Retinal pigment epithelial cell (primary cell): ENCODE results near the gene TSPAN17.

Source experiments
- DNase-seq: peaks from one replicate; pipeline ENCODE4 v3.0.0-alpha.2; 2010; ENCODE audit warnings: low read depth
- H3K4me3 ChIP-seq: 2 replicates; pipeline ENCODE4 v1.5.1; 2011; ENCODE audit warnings: mild to moderate bottlenecking, low read length, control low read depth, moderate library complexity
- TF ChIP-seq, protein P1 (sequence below): conservative IDR thresholded peaks from 2 replicates; pipeline ENCODE4 v1.5.1; 2011; ENCODE audit warnings: low read depth, low read length, control low read depth, inconsistent platforms

TSPAN17 gene

DNA sequence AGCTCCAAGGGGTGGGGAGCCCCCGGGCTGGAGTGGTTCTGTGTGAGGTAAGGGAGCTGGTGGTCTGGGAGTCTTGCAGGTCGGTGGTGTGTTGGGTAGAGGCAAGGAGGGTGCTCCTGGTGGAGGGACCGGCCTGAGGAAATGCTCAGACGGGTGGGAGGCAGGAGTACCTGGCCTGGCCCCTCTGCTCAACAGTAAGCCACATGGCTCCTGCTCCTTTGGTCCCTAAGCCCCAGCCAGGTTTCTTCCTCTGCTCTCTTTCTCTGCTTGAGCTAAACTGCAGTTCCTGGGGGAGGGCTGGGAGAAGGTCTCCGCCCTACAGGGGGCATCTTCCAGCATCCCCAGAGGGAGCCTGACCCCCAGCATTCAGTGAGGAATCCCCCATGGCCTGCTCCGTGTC lies 17.2 kb downstream of the TSPAN17 start:
- no peak overlapping the region for H3K4me3 ChIP-seq
- TF ChIP-seq, protein P1, sequence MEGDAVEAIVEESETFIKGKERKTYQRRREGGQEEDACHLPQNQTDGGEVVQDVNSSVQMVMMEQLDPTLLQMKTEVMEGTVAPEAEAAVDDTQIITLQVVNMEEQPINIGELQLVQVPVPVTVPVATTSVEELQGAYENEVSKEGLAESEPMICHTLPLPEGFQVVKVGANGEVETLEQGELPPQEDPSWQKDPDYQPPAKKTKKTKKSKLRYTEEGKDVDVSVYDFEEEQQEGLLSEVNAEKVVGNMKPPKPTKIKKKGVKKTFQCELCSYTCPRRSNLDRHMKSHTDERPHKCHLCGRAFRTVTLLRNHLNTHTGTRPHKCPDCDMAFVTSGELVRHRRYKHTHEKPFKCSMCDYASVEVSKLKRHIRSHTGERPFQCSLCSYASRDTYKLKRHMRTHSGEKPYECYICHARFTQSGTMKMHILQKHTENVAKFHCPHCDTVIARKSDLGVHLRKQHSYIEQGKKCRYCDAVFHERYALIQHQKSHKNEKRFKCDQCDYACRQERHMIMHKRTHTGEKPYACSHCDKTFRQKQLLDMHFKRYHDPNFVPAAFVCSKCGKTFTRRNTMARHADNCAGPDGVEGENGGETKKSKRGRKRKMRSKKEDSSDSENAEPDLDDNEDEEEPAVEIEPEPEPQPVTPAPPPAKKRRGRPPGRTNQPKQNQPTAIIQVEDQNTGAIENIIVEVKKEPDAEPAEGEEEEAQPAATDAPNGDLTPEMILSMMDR: no peak
- DNase-seq: no peak

DNA sequence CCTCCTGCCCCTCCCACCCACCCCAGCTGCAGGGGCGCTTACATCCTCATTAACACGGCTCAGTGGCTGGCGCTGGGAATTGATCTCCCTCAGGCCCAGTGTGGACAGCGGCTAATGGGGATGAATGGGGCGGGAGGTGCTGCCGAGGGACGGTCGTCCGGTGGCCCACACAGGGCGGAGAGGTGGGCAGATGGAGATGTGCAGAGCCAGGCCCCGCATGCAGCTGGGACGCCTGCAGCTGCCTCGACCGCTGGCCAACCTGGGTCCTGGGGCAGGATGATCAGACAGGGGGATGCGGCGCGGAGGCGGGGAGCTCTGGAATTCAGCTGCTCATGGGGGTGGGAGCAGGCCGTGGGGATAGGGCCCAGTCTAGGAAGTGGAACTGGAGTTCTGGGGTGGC lies 17.6 kb downstream of the TSPAN17 start:
- H3K4me3 ChIP-seq: no peak overlapping the region
- TF ChIP-seq, protein P1: no peak
- no peak for DNase-seq

DNA sequence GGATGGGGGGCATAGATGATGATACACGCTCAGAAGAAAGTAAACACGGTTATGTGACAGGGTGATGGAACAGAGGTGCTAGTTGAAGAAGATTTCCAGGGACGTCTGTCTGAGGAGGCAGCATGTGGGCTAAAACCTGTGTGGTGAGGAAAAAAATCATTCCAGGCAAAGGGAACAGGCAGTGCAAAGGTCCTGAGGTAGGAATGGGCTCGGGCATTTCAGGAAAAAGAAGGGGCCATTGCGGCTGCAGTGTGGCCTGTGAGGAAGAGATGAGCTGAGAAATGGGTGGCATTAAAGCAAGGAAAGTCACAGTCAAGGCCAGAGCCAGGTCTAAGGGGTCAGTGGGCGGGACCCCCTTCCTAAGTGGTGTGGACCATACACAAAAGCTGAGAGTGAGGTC lies 18.2 kb downstream of the TSPAN17 start:
- TF ChIP-seq, protein P1: no peak
- H3K4me3 ChIP-seq: no peak overlapping the region

DNA sequence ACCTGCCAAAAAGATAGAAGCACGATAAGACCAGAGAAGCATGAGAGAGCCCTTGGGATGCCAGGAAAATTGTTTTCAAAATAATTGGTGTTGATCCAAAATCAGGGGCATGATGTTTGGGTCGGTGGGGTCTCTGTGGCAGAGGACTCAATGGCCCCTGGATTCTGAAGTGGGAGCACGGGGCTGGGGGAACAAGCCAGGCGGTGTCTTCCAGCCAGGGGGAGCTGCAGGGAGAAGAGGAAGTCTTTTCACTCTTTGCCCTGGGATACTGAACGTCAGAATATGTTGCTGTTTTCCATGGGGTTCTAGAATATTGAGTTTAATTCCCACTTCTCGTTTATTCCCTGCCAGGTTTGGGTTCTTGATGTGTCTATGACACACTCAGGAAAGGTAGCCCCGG lies 20.4 kb downstream of the TSPAN17 start:
- no peak overlapping the region for H3K4me3 ChIP-seq
- no peak for DNase-seq
- TF ChIP-seq, protein P1: no peak

More for the DNA sequence above, 18.2 kb downstream of the TSPAN17 start:
- no peak for DNase-seq

DNA sequence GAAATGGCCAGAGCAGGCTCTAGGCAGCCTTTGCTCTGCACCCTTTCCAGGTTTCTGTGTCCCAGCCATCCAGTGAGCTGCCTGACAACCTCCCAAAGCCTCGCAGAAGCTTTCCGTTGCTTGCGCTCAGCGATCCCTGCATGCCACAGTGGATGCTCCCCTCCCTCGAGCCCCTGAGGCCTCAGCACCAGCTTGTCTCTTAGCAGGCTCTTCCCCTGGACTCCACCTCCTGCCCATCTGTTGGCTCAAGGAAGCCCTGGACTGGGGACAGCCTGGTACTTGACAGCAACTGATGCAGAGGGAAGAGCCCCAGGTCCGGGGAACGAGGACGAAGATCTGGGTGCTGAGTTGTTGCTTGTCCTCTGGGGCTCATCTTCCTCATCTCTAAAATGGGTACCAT lies 23.2 kb downstream of the TSPAN17 start:
- TF ChIP-seq, protein P1: no peak
- H3K4me3 ChIP-seq: no peak overlapping the region
- DNase-seq: no peak

DNA sequence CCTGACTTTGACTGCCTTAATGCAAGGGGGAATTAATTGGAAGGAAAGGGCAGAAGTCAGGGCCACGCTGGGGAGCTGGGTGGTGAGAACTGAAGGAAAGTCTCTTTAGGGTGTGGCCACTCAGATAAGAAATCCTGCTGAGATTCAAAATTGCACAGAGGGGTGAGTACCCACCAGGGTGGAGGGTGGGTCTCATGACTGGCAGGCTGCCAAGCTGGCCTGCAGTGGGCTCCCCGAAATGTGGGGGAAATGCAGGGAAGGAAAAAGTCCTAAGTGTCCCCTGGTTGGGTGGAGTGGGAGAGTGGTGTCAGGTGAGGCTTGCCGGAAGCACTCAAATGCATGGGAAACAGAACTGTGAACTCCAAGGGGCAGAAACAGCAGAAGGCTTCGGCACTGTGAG lies 24.1 kb downstream of the TSPAN17 start:
- H3K4me3 ChIP-seq: no peak overlapping the region
- no peak for DNase-seq
- TF ChIP-seq, protein P1: no peak

DNA sequence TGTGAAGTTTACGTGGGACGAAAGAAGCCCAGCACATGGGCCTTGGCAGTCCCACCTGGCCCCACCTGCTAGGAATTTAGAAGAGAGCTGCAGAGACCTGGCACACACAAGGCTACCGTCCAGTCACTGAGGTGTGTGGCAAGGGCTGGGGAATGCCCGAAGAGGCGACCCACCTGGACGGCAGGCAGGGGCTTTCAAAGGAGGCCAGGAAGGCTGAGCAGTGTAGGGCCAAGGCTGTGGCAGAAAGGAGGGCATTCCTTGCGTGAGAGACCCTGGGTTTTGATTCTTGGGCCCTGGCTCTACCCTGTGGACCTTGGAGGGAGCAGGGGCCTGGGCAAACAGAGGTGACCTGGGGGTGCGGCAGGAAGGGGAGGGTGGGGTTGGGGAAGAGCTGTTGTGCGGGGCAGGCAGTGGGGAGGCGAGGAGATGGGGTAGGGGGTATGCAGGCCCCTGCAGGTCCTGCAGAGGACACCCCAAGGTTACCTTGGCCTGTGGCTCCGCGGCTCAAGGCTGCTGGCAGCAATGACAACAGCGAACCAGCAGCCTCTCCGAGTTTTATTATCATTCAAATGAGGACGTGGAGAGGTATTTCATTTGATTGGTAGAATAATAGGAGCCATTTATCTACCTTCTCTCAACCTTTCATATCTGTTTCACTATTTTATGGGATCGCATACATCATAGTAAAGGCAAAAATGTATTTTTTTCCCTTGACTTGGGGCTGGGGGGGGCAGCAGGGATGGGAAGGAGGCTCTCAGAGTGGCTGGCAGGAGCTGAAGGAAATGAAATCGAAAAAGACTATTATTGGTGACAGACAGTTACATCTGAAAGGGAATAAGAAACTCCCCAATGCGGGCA lies 24.8 kb downstream of the TSPAN17 start:
- TF ChIP-seq, protein P1: no peak
- no peak overlapping the region for H3K4me3 ChIP-seq
- DNase-seq: no peak
